ENCODE measurements around the gene SAMD4B.

- TF ChIP-seq ZFX (IDR thresholded peaks at IDR 0.05; ENCODE audit: borderline replicate concordance) (no peak), CTCF (IDR thresholded peaks at IDR 0.05) (no peak)
These were observed 21.8 kb downstream of the SAMD4B start for GRCh38 chr19:39363901-39364457.
